GM23338 (cell line): ENCODE measurements around the gene EARS2. TPM values are rescaled to one million over a fixed set of nuclear protein-coding genes. Genes with fewer than 3 reads are reported as not detected.

Source experiments
- ATAC-seq: fragments of 200-7000 bp; cut with Tn5 transposase; 3 replicates; pipeline ENCODE4 v1.9.1; 2020
- DNase-seq: peaks from one replicate; pipeline ENCODE4 v3.0.0-alpha.2; 2015; ENCODE audit warnings: low spot score
- H2AFZ ChIP-seq: fragments of 200-600 bp; sonication (generic); 2 replicates; pipeline ENCODE4 v1.8.0; 2016; ENCODE audit warnings: antibody characterized with exemption, mild to moderate bottlenecking, moderate library complexity
- H3F3A ChIP-seq: fragments of 200-600 bp; sonication (generic); replicated peaks from 2 replicates; pipeline ENCODE4 v1.8.0; 2017; ENCODE audit warnings: antibody characterized with exemption, mixed run types, low read depth
- H3K27ac ChIP-seq: fragments of 200-600 bp; sonication (generic); 2 replicates; pipeline ENCODE4 v1.6.1; 2016; ENCODE audit warnings: low read depth
- H3K27me3 ChIP-seq: fragments of 200-600 bp; sonication (generic); 2 replicates; pipeline ENCODE4 v1.8.0; 2016; ENCODE audit warnings: mild to moderate bottlenecking, mixed run types, moderate library complexity; ENCODE audit not compliant: insufficient read depth
- H3K36me3 ChIP-seq: fragments of 200-600 bp; sonication (generic); 2 replicates; pipeline ENCODE4 v1.8.0; 2016; ENCODE audit warnings: mild to moderate bottlenecking; ENCODE audit not compliant: insufficient read depth
- H3K4me1 ChIP-seq: fragments of 200-600 bp; sonication (generic); 2 replicates; pipeline ENCODE4 v1.8.0; 2016; ENCODE audit warnings: mild to moderate bottlenecking, moderate library complexity; ENCODE audit not compliant: insufficient read depth
- H3K4me2 ChIP-seq: fragments of 200-600 bp; sonication (generic); 2 replicates; pipeline ENCODE4 v1.7.1; 2017; ENCODE audit warnings: mixed run types
- H3K4me3 ChIP-seq: fragments of 200-600 bp; sonication (generic); 2 replicates; pipeline ENCODE4 v1.6.1; 2016; ENCODE audit warnings: mixed run types
- H3K79me2 ChIP-seq: fragments of 200-600 bp; sonication (generic); replicated peaks from 2 replicates; pipeline ENCODE4 v1.8.0; 2017; ENCODE audit warnings: mild to moderate bottlenecking; ENCODE audit not compliant: insufficient read depth
- H3K9me2 ChIP-seq: fragments of 200-600 bp; sonication (generic); 2 replicates; pipeline ENCODE4 v1.8.0; 2017; ENCODE audit not compliant: insufficient read depth
- H4K20me1 ChIP-seq: fragments of 200-600 bp; sonication (generic); replicated peaks from 2 replicates; pipeline ENCODE4 v1.8.0; 2017; ENCODE audit warnings: mild to moderate bottlenecking; ENCODE audit not compliant: insufficient read depth
- H3K27ac Mint-ChIP-seq: 2 replicates; pipeline ENCODE4 v1.8.0; 2020; ENCODE audit warnings: inconsistent platforms, mild to moderate bottlenecking, moderate library complexity, mixed read lengths
- H3K27me3 Mint-ChIP-seq: 3 replicates; pipeline ENCODE4 v1.8.0; 2022; ENCODE audit warnings: low read depth, mild to moderate bottlenecking, moderate library complexity, mixed read lengths, inconsistent platforms; ENCODE audit not compliant: insufficient read depth, poor library complexity
- H3K36me3 Mint-ChIP-seq: 3 replicates; pipeline ENCODE4 v1.8.0; 2021; ENCODE audit warnings: low read depth, mild to moderate bottlenecking, inconsistent platforms, moderate library complexity, mixed read lengths
- H3K4me1 Mint-ChIP-seq: 3 replicates; pipeline ENCODE4 v1.8.0; 2020; ENCODE audit warnings: mild to moderate bottlenecking, inconsistent platforms, mixed read lengths
- H3K4me3 Mint-ChIP-seq: 3 replicates; pipeline ENCODE4 v1.8.0; 2021; ENCODE audit warnings: moderate library complexity, mild to moderate bottlenecking, inconsistent platforms, mixed read lengths
- H3K9me3 Mint-ChIP-seq: 3 replicates; pipeline ENCODE4 v1.8.0; 2020; ENCODE audit warnings: moderate library complexity, mild to moderate bottlenecking, inconsistent platforms, mixed read lengths
- CREB1 ChIP-seq: fragments of 250-450 bp; sonication (Bioruptor Pico); IDR thresholded peaks from 2 replicates; pipeline ENCODE4 v1.5.0; 2020; ENCODE audit warnings: low read depth, mild to moderate bottlenecking, moderate library complexity
- JUNB ChIP-seq: IDR thresholded peaks from one replicate; pipeline ENCODE4 v1.6.1; 2016; ENCODE audit warnings: antibody characterized with exemption; ENCODE audit not compliant: unreplicated experiment
- NANOG ChIP-seq: IDR thresholded peaks from 2 replicates; pipeline ENCODE4 v1.6.1; 2016; ENCODE audit warnings: antibody characterized with exemption, borderline replicate concordance
- ZNF331 ChIP-seq: fragments of 250-450 bp; sonication (Bioruptor Pico); IDR thresholded peaks from 2 replicates; pipeline ENCODE4 v1.5.0; 2020; ENCODE audit warnings: low read depth, mild to moderate bottlenecking, moderate library complexity
- polyA plus RNA-seq: library from polyadenylated mRNA; unstranded; fragments of >200 nt; fragmentation: Nextera tagmentation; extraction: Ambion mirVana; gene quantifications from 2 replicates; pipeline ENCODE4 v1.2.1, GENCODE V29; 2016
- total RNA-seq: library from RNA; depleted of rRNA; stranded (reverse); fragments of >200 nt; shearing (Covaris generic); gene quantifications from 2 replicates; pipeline ENCODE4 v1.2.3, GENCODE V29; 2014
- TF ChIP-seq, protein P1 (sequence below), 2 experiments: fragments of 200-600 bp in 1 of 2; sonication (generic) in 1 of 2; conservative IDR thresholded peaks; 2 replicates each; pipeline versions ENCODE4 v1.5.1 to v1.6.1; 2016 to 2017; ENCODE audit warnings: antibody characterized with exemption in 2 of 2, low read depth in 2 of 2, mild to moderate bottlenecking in 2 of 2, moderate library complexity in 1 of 2

Gene EARS2
- total and polyA plus RNA-seq, 2 experiments from 2014 or later: 22.6 to 89.1 TPM

DNA sequence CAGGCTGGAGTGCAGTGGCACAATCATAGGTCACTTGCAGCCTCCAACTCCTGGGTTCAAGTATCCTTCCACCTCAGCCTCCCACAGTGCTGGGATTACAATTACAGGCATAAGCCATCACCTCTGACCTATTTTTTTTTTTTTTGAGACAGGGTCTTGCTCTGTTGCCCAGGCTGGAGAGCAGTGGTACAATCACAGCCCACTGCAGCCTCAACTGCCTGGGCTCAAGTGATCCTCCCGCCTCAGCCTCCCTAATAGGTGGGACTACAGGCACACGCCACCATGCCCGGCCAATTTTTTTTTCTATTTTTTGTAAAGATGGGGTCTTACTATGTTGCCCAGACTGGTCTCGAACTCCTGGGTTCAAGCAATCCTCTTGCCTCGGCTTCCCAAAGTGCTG, 41.3 kb downstream of the EARS2 start:
- Mint-ChIP-seq H3K4me3 (no peak overlapping the region), H3K9me3 (no peaks in the 10 kb centered on the region; the same call in 2 of the 3 replicates), H3K4me1 (no peaks in the 10 kb centered on the region), H3K27me3 (no peaks in the 10 kb centered on the region), H3K27ac (no peak overlapping the region), H3K36me3 (peaks cover 20% of the 10 kb centered on the region)
- no peak for ATAC-seq
- no peak overlapping the region for H3K4me2 ChIP-seq
- no peaks in the 10 kb centered on the region; the same call in 1 of the 2 replicates for H4K20me1 ChIP-seq
- no peaks in the 10 kb centered on the region; the same call in 1 of the 2 replicates for H3K36me3 ChIP-seq
- no peak for DNase-seq
- H2AFZ ChIP-seq: no peak overlapping the region
- H3K9me2 ChIP-seq: no peaks in the 10 kb centered on the region
- H3F3A ChIP-seq: no peaks in the 10 kb centered on the region
- no peaks in the 10 kb centered on the region for H3K4me1 ChIP-seq
- H3K27me3 ChIP-seq: no peaks in the 10 kb centered on the region
- TF ChIP-seq NANOG (no peak), CREB1 (CRISPR knock-in tag) (no peak), JUNB (no peak), ZNF331 (CRISPR knock-in tag) (no peak)
- no peaks in the 10 kb centered on the region for H3K79me2 ChIP-seq
- no peak overlapping the region for H3K4me3 ChIP-seq
- H3K27ac ChIP-seq: no peak overlapping the region

GRCh38 chr16:23514381-23515152, 42.6 kb downstream of the EARS2 start:
- Mint-ChIP-seq H3K4me3 (no peak overlapping the region), H3K27me3 (no peaks in the 10 kb centered on the region)
- H3K9me2 ChIP-seq: no peaks in the 10 kb centered on the region

More at GRCh38 chr16:23514381-23515152, 42.6 kb downstream of the EARS2 start:
- no peaks in the 10 kb centered on the region for H4K20me1 ChIP-seq
- H3K79me2 ChIP-seq: peaks cover 3% of the 10 kb centered on the region
- no peaks in the 10 kb centered on the region; the same call in 2 of the 3 replicates for H3K9me3 Mint-ChIP-seq
- H3F3A ChIP-seq: no peaks in the 10 kb centered on the region
- ATAC-seq (no peak), DNase-seq (no peak)
- no peak for TF ChIP-seq NANOG
- TF ChIP-seq, protein P1, sequence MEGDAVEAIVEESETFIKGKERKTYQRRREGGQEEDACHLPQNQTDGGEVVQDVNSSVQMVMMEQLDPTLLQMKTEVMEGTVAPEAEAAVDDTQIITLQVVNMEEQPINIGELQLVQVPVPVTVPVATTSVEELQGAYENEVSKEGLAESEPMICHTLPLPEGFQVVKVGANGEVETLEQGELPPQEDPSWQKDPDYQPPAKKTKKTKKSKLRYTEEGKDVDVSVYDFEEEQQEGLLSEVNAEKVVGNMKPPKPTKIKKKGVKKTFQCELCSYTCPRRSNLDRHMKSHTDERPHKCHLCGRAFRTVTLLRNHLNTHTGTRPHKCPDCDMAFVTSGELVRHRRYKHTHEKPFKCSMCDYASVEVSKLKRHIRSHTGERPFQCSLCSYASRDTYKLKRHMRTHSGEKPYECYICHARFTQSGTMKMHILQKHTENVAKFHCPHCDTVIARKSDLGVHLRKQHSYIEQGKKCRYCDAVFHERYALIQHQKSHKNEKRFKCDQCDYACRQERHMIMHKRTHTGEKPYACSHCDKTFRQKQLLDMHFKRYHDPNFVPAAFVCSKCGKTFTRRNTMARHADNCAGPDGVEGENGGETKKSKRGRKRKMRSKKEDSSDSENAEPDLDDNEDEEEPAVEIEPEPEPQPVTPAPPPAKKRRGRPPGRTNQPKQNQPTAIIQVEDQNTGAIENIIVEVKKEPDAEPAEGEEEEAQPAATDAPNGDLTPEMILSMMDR (conservative IDR thresholded peaks at IDR 0.05; ENCODE audit: low read depth in 2 of 2): no peak
- no peaks in the 10 kb centered on the region for H3K4me1 ChIP-seq
- peaks cover 13% of the 10 kb centered on the region for H3K36me3 Mint-ChIP-seq
- no peaks in the 10 kb centered on the region for H3K27me3 ChIP-seq
- no peak overlapping the region for H2AFZ ChIP-seq
- H3K27ac Mint-ChIP-seq: no peak overlapping the region
- H3K4me3 ChIP-seq: no peak overlapping the region
- no peaks in the 10 kb centered on the region for H3K4me1 Mint-ChIP-seq
- no peak overlapping the region for H3K27ac ChIP-seq
- no peaks in the 10 kb centered on the region; the same call in 1 of the 2 replicates for H3K36me3 ChIP-seq
- H3K4me2 ChIP-seq: no peak overlapping the region
